Stimulated activated naive CD8-positive, alpha-beta T cell treated with anti-CD3 and anti-CD28 coated beads, Interleukin-15, amount 100 ng/mL, for 72 hours (primary cell): ENCODE measurements around the gene CYP2C19.
"Not testable (repeated sequence)": the region's sequence is repeated elsewhere in the genome, so short reads cannot be mapped to it uniquely, and the experiment has no call there.

ENCODE experiments used
- ATAC-seq: fragments of 150-1000 bp; cut with Tn5 transposase; 2 replicates; pipeline ENCODE4 v1.10.0; 2021; ENCODE audit warnings: mild to moderate bottlenecking, moderate library complexity
- DNase-seq, 2 donors: peaks; one replicate each; pipeline ENCODE4 v3.0.0; 2021 to 2022
- H3K27ac Mint-ChIP-seq, 2 donors: one replicate each; pipeline ENCODE4 v1.8.0; 2022; ENCODE audit warnings: mild to moderate bottlenecking in 2 of 2, mixed read lengths in 2 of 2, moderate library complexity in 2 of 2
- H3K27me3 Mint-ChIP-seq: one replicate; pipeline ENCODE4 v1.8.0; 2022; ENCODE audit warnings: mixed read lengths
- H3K4me1 Mint-ChIP-seq: one replicate; pipeline ENCODE4 v1.8.0; 2022; ENCODE audit warnings: mild to moderate bottlenecking, mixed read lengths
- H3K4me3 Mint-ChIP-seq, 2 donors: one replicate each; pipeline ENCODE4 v1.8.0; 2022; ENCODE audit warnings: mild to moderate bottlenecking in 2 of 2, mixed read lengths in 2 of 2, moderate library complexity in 1 of 2
- H3K9me3 Mint-ChIP-seq, 2 donors: one replicate each; pipeline ENCODE4 v1.8.0; 2022; ENCODE audit warnings: mixed read lengths in 2 of 2

CYP2C19 gene

DNA sequence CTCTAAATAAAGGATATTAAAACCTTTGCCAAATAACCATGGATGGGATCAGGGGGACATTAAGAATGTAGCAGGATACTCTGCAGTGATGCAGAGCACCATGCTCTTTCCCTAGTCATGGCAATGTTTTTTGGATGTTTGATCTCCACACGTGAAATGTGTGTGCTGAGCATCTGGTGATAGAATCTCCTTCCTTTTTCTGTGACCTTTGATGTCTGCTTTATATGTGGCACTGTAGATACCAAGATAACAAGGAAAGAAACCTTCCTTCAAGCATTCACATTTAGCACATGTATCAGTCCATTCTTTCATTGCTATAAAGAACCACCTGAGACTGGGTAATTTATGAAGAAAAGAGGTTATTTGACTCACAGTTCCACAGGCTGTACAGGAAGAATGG lies 88.3 kb downstream of the CYP2C19 start:
- H3K4me1 Mint-ChIP-seq = no peaks in the 10 kb centered on the region
- H3K27ac Mint-ChIP-seq = no peak overlapping the region

DNA sequence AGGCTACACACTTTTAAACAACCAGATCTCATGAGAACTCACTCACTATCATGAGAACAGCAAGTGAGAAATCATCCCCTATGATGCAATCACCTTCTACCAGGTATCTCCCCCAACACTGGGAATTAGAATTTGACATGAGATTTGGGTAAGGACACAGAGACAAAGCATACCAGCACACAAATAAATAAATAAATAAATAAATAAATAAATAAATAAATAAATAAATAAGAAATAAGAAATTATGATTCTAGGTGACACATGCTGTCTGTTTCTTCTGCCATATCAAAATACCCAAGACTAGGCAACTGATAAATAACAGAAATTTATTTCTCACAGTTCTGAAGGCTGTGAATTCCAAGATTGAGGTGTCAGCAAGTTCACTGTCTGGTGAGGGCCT lies 88.8 kb downstream of the CYP2C19 start:
- no peaks in the 10 kb centered on the region for H3K27me3 Mint-ChIP-seq
- DNase-seq = no peak
- peaks cover 9 to 12% of the 10 kb centered on the region in 2 donors for H3K9me3 Mint-ChIP-seq
- no peak overlapping the region for H3K27ac Mint-ChIP-seq
- H3K4me3 Mint-ChIP-seq = no peak overlapping the region
- no peaks in the 10 kb centered on the region for H3K4me1 Mint-ChIP-seq
- no peak for ATAC-seq

More for the DNA sequence above, 88.3 kb downstream of the CYP2C19 start:
- peaks cover 9 to 12% of the 10 kb centered on the region in 2 donors for H3K9me3 Mint-ChIP-seq
- no peak for ATAC-seq
- no peaks in the 10 kb centered on the region for H3K27me3 Mint-ChIP-seq
- H3K4me3 Mint-ChIP-seq = no peak overlapping the region
- no peak for DNase-seq

DNA sequence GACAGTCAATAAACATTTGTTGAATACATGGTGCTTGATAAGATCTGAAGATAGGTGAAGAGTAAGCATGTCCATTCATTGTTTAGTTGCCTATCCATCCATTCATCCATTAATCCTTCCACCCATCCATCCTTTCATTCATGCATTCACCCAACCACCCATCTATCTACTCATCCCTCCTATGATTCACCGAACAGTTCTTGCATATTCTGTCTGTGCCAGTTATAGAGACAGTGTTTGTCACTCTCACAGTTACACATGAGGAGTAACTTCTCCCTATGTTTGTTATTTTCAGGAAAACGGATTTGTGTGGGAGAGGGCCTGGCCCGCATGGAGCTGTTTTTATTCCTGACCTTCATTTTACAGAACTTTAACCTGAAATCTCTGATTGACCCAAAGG lies 90.0 kb downstream of the CYP2C19 start:
- Mint-ChIP-seq H3K27ac (no peak overlapping the region), H3K27me3 (no peaks in the 10 kb centered on the region), H3K9me3 (peaks cover 13 to 17% of the 10 kb centered on the region in 2 donors), H3K4me1 (no peaks in the 10 kb centered on the region), H3K4me3 (no peak overlapping the region)
- ATAC-seq (no peak), DNase-seq (no peak)

DNA sequence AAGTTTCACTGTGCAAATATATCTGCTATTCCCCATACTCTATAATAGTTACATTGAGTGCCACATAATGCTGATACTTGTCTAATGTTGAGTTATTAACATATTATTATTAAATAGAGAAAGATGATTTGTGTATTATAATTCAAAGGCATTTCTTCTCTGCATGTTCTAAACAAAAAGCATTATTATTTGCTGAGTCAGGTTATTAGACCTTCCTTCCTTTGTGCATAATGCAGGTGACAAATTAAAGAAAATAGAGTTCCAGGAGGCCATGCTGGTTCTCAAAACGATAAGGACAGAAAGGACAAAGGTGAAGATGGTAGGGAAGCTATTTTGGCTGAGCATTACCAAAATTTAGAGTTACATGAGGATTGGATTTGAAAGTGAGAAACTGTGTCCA lies 90.6 kb downstream of the CYP2C19 start:
- Mint-ChIP-seq H3K4me3 (no peak overlapping the region), H3K27ac (peak overlapping the region in 1 of 2 donors; percentile 35), H3K4me1 (no peaks in the 10 kb centered on the region), H3K9me3 (peaks cover 17 to 19% of the 10 kb centered on the region in 2 donors), H3K27me3 (no peaks in the 10 kb centered on the region)
- DNase-seq (no peak), ATAC-seq (no peak)

DNA sequence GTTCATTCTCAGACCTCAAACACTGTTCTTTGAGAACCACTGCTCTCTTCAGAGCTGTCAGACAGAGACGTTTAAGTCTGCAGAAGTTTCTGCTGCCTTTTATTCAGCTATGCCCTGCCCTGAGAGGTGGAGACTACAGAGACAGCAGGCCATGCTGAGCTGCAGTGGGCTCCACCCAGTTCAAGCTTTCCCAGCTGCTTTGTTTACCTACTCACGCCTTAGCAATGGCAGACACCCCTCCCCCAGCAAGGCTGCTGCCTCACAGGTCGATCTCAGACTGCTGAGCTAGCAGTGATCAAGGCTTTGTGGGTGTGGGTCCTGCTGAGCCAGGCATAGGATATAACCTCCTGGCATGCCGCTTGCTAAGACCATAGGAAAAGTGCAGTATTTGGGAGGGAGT lies 95.5 kb downstream of the CYP2C19 start:
- ATAC-seq = no peak
- DNase-seq = no peak
- H3K4me3 Mint-ChIP-seq = no peak overlapping the region
- H3K27me3 Mint-ChIP-seq = no peaks in the 10 kb centered on the region
- peaks cover 13 to 20% of the 10 kb centered on the region in 2 donors for H3K9me3 Mint-ChIP-seq
- H3K27ac Mint-ChIP-seq = no peak overlapping the region
- no peaks in the 10 kb centered on the region for H3K4me1 Mint-ChIP-seq

DNA sequence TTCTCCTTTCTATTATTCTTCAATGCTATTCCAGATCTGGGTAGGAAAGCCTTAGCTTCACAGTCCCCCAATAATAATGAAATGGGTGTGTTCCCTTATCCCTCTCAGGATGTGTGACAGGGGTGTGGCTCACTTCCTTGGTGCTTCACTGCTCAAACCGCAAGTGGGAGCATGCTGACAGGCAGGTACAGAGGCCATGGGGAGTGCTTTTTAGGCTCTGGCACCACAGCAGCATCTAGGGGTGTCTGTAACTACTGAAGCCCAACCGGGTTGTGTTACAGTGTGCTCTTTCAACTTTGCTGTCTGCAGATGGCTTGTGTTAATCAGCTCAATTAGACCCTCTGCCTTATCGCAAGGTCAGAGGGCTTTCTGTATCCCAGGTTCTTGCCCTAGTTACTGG lies 96.6 kb downstream of the CYP2C19 start:
- ATAC-seq (no peak), DNase-seq (no peak)
- Mint-ChIP-seq H3K9me3 (peaks cover 21 to 26% of the 10 kb centered on the region in 2 donors), H3K27me3 (no peaks in the 10 kb centered on the region), H3K27ac (no peak overlapping the region), H3K4me1 (no peaks in the 10 kb centered on the region), H3K4me3 (no peak overlapping the region)

DNA sequence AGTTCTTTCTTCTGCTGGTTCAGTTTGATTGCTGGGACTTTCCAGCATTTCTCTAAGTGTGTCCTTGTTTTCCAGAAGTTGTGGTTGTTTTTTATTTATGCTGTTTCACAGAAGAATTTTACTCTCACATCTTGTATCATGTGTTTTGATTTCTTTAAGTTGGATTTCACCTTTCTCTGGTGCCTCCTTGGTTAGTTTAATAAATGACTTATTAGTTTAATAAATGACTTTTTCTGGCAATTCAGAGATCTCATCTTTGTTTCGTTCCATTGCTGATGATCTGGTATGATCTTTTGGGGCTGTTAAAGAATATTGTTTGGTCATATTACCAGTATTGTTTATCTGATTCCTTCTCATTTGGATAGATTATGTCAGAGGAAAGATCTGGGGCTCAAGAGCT lies 116.2 kb downstream of the CYP2C19 start:
- H3K4me1 Mint-ChIP-seq = no peaks in the 10 kb centered on the region
- H3K27me3 Mint-ChIP-seq = no peaks in the 10 kb centered on the region
- H3K4me3 Mint-ChIP-seq = no peak overlapping the region
- H3K9me3 Mint-ChIP-seq = peaks cover 16 to 23% of the 10 kb centered on the region in 2 donors
- DNase-seq = no peak
- no peak for ATAC-seq
- H3K27ac Mint-ChIP-seq = no peak overlapping the region

DNA sequence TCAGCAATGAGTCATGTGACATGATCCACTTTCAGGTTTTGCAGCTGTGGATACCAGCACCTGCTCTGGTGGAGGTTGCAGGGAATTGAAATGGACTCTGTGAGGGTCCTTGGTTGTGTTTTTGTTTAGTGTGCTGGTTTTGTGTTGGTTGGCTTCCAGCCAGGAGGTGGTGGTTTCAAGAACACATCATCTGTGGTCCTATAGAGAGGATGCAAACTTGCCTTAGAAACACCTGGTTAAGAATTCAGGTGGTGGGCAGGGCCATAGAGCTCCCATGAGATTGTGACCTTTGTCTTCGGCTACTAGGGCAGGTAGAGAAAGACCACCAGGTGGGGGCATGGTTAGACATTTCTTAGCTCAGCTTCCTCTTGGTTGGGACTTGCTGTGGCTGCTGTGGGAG lies 116.7 kb downstream of the CYP2C19 start:
- H3K4me3 Mint-ChIP-seq = no peak overlapping the region
- DNase-seq (no peak), ATAC-seq (no peak)
- no peaks in the 10 kb centered on the region for H3K4me1 Mint-ChIP-seq
- H3K27ac Mint-ChIP-seq = no peak overlapping the region
- H3K27me3 Mint-ChIP-seq = no peaks in the 10 kb centered on the region
- H3K9me3 Mint-ChIP-seq = peaks cover 16 to 23% of the 10 kb centered on the region in 2 donors

DNA sequence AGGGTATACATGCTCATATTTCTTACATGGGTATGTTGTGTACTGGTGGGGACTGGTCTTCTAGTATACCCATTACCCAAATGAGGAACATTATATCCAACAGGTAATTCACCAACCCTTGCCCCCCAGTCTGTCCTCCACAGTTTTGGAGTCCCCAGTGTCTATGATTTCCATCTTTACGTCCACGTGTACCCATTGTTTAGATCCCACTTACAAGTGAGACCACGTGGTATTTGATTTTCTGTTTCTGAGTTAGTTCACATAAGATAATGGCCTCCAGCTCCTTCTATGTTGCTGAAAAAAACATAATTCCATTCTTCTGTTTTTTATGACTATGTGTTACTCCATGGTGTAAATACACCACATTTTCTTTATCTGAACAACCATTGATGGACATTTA lies 126.6 kb downstream of the CYP2C19 start:
- Mint-ChIP-seq H3K9me3 (peaks cover 6 to 11% of the 10 kb centered on the region in 2 donors), H3K4me3 (no peak overlapping the region), H3K27me3 (no peaks in the 10 kb centered on the region), H3K4me1 (no peaks in the 10 kb centered on the region), H3K27ac (no peak overlapping the region)
- DNase-seq (no peak), ATAC-seq (no peak)

DNA sequence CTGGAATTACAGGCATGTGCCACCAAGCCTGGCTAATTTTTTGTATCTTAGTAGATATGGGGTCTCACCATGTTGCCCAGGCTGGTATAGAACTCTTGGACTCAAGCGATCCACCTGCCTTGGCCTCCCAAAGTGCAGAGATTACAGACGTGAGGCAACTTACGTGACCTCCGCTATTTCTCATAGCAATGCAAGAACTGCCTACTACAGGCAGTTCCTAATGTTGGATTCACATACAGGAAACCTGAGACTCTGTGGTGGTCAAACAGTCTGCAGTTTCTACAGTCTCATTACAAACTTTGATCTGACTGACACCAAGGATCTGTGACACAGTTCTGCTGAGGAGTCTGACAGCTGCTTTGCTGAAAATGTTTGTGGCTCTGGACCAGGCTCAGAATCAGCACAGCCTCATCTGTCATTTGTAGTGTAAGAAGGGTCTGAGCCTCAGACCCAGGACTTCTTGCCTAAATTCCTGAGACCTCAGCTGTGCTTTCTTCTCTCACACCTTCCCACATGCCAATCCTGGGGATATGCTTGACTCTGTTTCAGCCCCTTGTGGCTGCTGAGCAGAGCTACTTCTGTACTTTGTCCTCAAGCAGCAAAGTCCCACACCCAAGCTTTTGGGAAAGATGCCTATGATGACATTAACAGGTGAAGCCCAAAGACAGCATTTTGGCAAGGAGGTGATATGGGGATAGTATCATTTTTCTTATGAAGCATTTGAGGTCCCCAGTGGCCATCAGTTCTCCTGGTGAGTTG lies 128.0 kb downstream of the CYP2C19 start:
- Mint-ChIP-seq H3K9me3 (peaks cover 11 to 14% of the 10 kb centered on the region in 2 donors), H3K4me3 (no peak overlapping the region), H3K27ac (no peak overlapping the region), H3K27me3 (no peaks in the 10 kb centered on the region), H3K4me1 (no peaks in the 10 kb centered on the region)
- DNase-seq = no peak
- no peak for ATAC-seq

DNA sequence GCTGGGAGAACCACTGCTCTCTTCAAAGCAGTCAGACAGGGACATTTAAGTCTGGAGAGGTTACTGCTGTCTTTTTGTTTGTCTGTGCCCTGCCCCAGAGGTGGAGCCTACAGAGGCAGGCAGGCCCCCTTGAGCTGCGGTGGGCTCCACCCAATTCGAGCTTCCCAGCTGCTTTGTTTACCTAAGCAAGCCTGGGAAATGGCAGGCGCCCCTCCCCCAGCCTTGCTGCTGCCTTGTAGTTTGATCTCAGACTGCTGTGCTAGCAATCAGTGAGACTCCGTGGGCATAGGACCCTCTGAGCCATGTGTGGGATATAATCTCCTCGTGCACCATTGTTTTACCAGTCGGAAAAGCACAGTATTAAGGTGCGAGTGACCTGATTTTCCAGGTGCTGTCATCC lies 135.9 kb downstream of the CYP2C19 start:
- H3K27ac Mint-ChIP-seq, ATAC-seq, H3K4me3 Mint-ChIP-seq, DNase-seq, H3K4me1 Mint-ChIP-seq, H3K27me3 Mint-ChIP-seq: not testable (repeated sequence)
- peaks cover 8 to 20% of the 10 kb centered on the region in 2 donors for H3K9me3 Mint-ChIP-seq

DNA sequence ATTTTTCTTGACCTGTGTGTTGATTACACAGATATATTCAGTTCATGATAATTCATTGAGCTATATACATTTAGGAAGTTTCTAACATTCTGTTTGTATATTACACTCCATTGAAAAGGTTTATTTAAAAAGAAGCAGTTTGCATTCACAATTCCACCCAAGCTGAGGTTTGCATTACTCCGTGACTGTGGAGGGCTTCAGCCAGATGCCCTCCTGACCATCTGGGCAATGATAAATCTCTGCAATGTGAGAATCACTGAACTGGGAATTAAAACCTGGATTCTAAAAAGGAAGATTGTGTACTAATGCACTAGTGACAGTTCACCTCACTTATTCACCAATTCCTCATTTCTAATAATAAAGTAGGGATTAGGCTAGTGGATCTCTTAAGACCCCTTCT lies 139.6 kb downstream of the CYP2C19 start:
- H3K27me3 Mint-ChIP-seq = no peaks in the 10 kb centered on the region
- peaks cover under 1 to 12% of the 10 kb centered on the region in 2 donors for H3K9me3 Mint-ChIP-seq
- no peak overlapping the region for H3K4me3 Mint-ChIP-seq
- ATAC-seq = no peak
- H3K4me1 Mint-ChIP-seq = no peaks in the 10 kb centered on the region
- H3K27ac Mint-ChIP-seq = no peak overlapping the region
- no peak for DNase-seq

DNA sequence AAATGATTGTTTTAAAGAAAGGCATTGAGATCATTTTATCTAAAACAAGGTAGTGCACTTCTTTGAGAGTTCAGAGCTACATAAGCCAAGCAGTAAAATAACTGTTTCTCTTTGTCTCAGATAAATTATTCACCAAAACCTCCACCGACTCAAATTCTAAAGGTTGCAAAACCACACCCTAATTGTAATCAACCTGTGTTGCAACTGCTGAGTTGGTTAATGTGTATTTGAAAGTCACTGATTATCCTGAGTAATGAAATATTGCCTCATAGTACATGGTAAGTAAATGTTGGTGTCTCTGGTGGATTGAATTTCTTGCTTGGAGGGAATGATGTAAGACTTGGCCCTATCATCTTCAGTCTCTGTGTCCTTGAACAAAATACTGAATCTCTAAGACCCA lies 140.1 kb downstream of the CYP2C19 start:
- no peak overlapping the region for H3K27ac Mint-ChIP-seq
- no peaks in the 10 kb centered on the region for H3K4me1 Mint-ChIP-seq
- H3K4me3 Mint-ChIP-seq = no peak overlapping the region
- DNase-seq (no peak), ATAC-seq (no peak)
- peaks cover 0 to 7% of the 10 kb centered on the region in 2 donors for H3K9me3 Mint-ChIP-seq
- no peaks in the 10 kb centered on the region for H3K27me3 Mint-ChIP-seq
